ENCODE data around the gene OGDH.
"Not testable (repeated sequence)": the region's sequence is repeated elsewhere in the genome, so short reads cannot be mapped to it uniquely, and the experiment has no call there.

OGDH gene

DNA sequence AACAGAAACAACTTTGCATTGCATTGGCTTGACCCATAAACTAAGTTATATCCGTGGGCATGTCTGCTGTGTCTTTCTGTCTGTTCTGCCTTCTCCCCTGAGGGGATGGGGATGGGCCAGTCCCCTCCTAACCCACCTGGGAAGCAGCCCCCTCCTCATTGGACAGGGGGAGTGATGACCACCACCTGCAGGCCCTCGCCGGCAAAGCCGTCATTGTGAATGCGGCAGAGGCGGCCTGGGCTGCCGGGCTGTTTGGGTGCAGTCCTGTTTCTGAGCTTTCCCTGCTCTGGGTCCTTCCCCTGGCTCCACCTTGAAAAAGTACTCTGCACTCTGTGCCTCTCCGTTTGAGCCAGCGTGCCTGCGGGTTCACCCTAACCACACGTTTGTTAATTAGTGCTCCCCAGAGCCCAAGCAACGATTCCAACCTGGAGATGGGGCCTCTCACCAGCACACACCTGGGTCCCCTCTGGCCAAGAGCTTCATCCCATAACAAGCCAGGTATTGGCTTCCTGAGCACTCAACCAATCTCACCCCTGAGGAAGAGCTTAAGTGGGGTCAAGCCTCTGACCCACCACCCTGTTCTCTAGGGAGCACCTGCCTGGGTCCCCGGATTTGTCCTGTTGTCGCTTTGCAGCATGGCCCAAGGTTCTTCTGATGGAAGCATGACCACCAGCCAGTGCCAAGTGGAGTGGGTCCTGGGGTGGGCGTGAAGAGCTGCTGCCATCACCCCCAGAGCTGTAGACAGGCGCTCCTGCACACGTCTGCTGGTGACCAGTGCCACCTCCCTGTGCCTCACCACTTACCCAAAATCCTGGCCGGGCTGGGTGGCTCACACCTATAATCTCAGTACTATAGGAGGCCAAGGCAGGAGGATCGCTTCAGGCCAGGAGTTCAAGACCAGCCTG, 102.8 kb downstream of the OGDH start:
- DNase-seq, result no peak

DNA sequence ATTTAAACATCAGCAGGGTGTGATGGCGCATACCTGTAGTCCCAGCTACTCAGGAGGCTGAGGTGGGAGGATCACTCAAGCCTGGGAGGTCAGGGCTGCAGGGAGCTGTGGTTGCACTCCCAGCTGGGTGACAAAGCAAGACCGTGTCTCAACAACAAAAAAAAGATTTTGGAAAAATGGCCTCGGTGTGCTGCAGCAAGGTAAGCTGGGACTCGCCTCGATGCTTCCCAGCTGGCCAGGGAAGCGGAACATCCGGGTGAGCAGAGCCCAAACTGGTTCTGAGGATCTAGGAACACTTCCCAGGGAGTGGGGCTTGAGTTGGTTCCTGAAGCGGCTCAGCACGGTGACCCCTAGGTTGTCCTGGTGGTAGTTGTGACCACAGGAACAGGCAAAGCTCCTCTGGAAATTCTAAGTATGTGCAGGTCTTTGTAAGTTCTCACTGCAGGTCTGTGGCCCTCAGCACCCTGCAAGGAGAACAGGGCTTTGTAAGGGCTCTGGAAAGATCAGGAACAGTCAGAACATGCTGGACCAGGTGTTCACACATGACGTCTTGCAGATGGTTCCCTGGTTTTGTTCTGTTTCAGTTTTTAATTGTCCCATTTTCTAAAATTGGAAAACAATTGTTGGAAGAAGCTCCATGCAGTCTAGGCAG, 103.6 kb downstream of the OGDH start:
- no peak for DNase-seq

DNA sequence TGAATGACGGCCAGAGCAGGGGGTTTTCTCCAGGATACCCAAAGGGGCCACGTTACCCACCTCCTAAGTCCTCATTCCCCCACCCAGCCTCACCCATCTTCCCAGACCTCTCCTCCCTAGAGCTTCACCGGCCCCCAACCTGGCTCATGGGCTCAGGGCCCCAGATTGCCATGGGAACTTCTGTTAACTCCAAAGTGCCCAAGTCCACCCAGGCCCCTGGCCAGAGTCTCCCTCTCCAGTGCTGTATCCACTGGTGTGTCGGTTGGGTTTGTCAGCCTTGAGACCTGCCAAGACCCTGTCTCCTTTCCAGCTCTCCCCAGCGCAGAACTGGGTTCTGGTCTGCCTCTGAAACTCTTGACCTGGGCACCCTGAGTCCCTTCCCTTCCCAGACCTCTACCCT, 105.1 kb downstream of the OGDH start:
- no peak for DNase-seq

- DNase-seq, result no peak
Observed at GRCh38 chr7:44712012-44712411, 105.6 kb downstream of the OGDH start.

DNA sequence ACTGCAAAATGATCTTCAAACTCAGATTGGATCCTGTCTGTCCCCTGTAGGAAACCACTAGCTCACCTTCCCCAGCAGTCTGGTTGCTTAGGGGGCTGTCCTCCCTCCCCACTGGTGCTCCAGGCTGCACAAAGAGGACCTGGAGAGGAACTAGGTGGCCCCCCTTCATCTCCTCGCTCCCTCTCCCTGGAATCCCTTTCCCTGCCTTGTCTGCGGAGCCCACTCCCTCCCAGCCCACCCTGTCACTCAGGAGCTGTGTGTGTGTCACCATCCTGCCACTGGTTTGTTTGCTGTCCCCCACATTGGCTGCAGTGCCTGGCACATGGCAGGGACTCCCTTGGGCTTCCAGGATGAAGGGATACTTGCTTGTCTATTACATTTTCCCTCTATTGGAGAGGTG, 106.7 kb downstream of the OGDH start:
- DNase-seq, result no peak

DNA sequence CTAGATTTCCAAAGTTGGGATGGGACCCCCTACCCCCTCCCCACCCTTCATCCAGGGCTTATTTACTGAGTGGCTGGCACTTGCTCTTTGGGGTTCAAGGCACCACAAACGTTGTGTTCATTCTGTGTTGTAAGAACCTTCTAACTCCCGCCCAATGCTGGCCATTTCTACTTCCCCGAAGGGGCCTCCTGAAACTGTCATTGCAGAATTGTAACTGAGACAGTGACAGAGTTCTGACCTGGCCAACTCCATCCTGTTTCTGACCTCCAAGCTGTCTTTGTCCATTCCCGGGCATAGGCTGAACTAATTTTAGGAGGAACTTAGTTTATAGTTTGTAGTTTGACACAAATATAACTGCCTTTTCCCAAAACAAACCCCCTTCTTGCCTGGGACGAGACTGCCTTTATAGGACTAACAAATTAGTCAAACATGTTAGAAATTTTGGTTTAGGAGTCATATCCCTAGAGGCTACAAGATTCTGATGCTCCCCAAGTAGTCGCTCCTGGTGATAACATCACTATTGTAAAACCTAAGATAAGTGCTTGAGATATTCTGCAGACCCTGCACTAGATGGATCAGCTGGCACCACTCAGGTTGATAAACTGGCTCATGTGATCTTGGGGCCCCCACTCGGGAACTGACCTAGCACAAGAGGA, 107.4 kb downstream of the OGDH start:
- DNase-seq, result no peak

DNA sequence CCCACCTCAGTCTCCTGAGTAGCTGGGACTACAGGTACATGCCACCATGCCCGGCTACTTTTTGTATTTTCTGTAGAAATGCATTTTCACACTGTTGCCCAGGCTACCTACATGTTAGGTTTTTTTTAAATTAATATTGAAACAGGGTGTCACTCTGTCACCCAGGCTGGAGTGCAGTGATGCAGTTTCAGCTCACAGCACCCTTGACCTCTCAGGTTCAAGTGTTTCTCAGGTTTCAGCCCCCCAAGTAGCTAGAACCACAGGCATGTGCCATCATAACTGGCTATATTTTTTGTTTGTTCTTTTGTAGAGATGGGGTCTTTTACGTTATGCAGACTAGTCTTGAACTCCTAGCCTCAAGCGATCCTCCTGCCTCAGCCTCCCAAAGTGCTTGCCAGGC, 109.8 kb downstream of the OGDH start:
- DNase-seq, result no peak

- DNase-seq, result no peak
Observed at GRCh38 chr7:44720301-44720700, 113.9 kb downstream of the OGDH start.

DNA sequence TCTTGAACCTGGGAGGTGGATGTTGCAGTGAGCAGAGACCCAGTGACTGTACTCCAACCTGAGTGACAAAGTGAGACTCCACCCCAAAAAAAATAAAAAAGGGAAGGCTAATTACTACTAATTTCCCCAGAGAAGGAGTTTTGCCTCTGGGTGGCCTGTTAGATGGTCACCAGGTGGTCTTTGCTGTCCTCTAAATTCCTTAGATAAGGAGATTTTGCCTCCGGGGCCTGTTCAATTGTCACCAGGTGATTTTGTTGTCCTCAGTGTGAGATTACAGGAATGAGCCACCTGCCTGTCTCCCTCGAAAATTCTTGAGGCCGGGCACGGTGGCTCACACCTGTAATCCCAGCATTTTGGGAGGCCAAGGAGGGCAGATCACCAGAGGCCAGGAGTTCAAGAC, 117.8 kb downstream of the OGDH start:
- DNase-seq, result no peak

DNA sequence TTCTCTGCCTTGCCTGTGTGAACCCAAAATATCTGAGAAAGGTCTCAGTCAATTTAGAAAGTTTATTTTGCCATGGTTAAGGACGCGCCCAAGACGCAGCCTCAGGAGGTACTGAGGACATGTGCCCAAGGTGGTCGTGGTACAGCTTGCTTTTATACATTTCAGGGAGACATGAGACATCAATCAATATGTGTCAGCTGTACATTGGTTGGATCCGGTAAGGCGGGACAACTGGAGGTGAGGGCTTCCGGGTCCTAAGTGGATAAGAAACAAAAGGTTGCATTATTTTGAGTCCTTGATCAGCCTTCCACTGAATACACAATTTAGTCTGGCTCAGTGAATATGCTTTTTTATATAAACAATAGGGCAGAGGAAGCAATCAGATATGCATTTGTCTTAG, 119.8 kb downstream of the OGDH start:
- DNase-seq, result not testable (repeated sequence)

DNA sequence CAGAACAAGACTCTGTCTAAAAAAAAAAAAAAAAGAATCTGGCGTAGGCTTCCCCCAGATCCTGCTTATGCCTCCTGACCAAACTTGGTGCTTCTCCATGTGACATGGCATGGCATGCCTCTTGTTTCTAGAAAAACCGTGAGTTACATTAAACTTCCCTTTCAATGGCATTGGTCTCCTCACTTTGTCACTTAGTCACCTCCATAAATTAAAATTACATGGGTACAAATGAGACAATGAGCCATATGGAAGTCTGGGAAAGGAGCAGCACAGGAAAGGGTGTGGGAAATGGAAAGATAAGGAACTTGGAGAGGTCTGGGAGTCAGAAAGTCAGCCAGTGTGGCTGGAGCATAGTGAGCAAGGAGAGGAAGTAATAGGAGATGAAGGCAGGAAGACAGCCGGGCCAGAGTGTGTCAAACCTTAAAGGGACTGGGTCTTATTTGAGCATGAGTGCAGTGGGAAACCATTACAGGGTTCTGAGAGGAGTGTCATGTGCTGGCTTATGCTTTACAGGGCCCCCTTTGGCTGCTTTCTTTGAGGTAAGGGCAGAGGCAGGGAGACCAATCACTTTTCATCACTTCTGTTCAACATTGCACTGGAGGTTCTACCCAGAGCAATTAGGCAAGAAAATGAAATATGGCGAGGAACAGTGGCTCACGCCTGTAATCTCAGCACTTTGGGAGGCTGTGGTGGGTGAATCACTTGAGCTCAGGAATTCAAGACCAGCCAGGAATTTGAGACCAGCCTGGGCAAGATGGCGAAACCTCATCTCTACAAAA, 120.9 kb downstream of the OGDH start:
- no peak for DNase-seq

GRCh38 chr7:44727937-44728262, 121.5 kb downstream of the OGDH start:
- no peak for DNase-seq

DNA sequence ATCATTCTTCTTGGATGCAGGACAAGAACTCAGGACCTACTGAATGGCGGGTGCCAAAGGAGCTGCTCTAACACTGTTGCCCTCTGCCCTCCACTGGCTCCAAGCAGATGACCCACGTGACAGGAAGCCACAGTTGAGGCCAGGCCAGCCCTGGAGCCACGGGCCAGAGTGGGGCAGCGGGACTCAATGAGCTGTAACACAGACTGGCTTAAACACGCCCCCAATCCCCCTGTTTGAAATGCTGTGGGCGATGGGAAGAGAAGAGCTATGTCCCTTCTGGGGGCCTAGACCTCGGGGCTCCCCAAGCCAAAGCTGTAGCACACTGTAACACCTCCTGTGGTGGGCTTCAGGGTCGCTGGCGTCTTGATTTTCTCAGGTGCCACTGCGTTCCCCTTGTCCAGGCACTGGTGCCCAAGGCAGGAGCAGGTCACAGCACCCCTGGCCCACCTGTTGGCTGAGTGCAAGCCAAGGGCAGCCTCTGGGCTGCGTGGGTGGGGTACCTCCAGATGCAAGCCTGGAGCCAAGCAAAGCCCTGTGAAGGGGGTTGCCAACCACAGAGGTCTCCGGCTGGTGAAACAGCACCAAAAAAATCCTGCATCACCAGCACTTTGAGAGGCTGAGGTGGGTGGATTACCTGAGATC, 123.6 kb downstream of the OGDH start:
- no peak for DNase-seq

DNA sequence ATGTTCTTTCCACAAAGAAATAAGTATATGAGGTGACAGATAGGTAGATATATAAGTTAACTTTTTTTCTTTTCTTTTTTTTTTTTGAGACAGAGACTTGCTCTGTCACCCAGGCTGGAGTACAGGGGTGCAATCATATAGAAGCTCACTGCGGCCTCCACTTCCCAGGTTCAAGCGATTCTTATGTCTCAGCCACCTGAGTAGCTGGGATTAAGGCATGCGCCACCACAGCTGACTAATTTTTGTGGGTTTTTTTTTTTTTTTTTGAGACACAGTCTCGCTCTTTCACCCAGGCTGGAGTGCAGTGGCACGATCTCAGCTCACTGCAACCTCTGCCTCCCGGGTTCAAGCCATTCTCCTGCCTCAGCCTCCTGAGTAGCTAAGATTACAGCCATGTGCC, 126.5 kb downstream of the OGDH start:
- not testable (repeated sequence) for DNase-seq

DNA sequence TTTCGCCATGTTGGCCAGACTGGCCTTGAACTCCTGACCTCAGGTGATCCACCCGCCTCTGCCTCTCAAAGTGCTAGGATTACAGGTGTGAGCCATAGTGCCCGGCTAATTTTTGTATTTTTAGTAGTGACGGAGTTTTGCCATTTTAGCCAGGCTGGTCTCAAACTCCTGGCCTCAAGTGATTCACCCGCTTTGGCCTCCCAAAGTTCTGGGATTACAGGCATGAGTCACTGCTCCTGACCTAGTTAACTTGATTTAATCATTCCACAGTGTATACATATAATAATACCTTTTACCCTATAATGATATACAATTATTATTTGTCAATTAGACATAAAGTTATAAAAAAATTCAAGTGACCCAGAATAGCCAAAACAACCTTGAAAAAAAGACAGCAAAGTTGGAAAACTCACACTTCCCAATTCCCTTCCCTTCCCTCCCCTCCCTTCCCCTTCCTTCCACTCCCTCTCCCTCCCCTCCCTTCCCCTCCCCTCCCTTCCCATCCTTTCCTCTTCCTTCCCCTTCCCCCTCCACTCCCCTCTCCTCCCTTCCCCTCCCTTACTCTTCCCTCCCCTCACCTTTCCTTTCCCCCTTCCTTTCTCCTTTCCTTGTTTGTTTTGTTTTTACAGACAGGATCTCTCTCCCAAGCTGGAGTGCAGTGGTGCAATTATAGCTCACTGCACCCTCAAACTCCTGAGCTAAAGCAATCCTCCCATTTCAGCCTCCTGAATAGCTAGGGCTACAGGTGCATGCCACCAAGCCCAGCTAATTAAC, 127.5 kb downstream of the OGDH start:
- no peak for DNase-seq

- no peak for DNase-seq
Observed at GRCh38 chr7:44735403-44736165, 129.2 kb downstream of the OGDH start.

DNA sequence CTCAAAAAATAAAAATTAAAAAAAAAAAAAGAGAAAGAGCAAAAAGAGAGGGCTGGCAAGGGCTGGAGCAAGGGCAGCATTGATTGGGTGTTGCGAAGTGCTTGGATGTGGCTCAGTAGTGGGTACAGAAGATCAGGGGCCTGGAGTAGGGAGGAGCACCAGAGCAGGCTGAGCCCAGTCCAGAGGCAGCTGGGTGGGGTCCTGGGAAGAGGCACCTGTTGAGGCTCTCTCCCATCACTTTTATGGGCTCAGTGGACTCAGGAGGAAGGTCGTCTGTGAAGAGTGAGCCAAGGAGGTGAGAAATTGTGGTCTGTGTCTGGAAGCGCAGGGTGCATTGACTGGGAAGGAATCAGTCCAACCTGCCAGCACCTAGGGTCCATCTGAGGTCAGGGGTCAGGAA, 130.5 kb downstream of the OGDH start:
- no peak for DNase-seq

DNA sequence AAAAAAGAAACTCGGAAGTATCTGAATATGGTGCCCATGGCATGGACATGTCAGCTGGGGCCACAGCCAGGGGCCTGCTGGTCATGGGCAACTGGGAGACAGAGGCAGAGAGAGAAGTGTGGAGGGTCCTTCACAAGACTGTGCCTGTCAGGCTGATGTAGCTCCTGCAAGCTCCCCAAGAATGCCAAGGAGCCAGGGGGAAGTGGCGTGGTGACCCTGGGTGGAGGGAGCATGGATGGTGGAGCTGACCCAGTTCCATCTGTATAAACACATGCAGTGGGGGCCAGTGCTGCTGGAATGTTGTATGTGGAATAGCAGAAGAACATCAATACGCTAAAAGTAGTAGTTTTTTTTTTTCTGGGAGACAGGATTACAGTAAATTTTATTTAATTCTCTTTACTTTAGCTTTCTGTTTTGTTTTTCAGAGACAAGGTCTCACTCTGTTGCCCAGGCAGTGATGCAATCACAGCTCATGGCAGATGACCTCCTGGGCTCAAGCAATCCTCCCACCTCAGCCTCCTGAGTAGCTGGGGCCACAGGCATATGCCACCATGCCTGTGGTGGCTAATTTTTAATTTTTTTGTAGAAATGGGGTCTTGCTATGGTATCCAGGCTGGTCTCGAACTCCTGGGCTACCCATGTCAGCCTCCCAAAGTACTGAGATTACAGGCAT, 131.8 kb downstream of the OGDH start:
- no peak for DNase-seq

- no peak for DNase-seq
Observed at GRCh38 chr7:44738876-44739665, 132.6 kb downstream of the OGDH start.

GRCh38 chr7:44740055-44740454, 133.6 kb downstream of the OGDH start:
- no peak for DNase-seq
